NCI-H524 (cell line): ENCODE measurements around the gene TACR2.
"Not testable (repeated sequence)": the region's sequence is repeated elsewhere in the genome, so short reads cannot be mapped to it uniquely, and the experiment has no call there.

Experiments
- DNase-seq, 2 experiments: peaks; one replicate each; lab custom pipeline; 2025; lab: John Stamatoyannopoulos, UW

Gene TACR2

GRCh38 chr10:69450395-69450794, 33.7 kb upstream of the TACR2 start:
- DNase-seq = not testable (repeated sequence)

GRCh38 chr10:69449841-69450240, 33.1 kb upstream of the TACR2 start:
- DNase-seq = peak in 1 of 2 experiments; percentile 51

GRCh38 chr10:69446650-69447151, 30.0 kb upstream of the TACR2 start:
- no peak for DNase-seq

- no peak for DNase-seq
Measured at GRCh38 chr10:69446229-69446628, 29.5 kb upstream of the TACR2 start.

GRCh38 chr10:69445041-69445440, 28.3 kb upstream of the TACR2 start:
- DNase-seq = no peak

GRCh38 chr10:69443354-69443753, 26.6 kb upstream of the TACR2 start:
- DNase-seq = no peak

GRCh38 chr10:69439813-69440506, 23.2 kb upstream of the TACR2 start:
- DNase-seq = peak; percentile 33 to 76

GRCh38 chr10:69439350-69439739, 22.6 kb upstream of the TACR2 start:
- peak; percentile 50 to 78 for DNase-seq

GRCh38 chr10:69438536-69439349, 22.0 kb upstream of the TACR2 start:
- DNase-seq = peak; percentile 54 to 84

GRCh38 chr10:69437321-69438259, 20.9 kb upstream of the TACR2 start:
- no peak for DNase-seq

GRCh38 chr10:69435966-69436520, 19.3 kb upstream of the TACR2 start:
- DNase-seq = peak in 1 of 2 experiments; percentile 73

- DNase-seq = no peak
Measured at GRCh38 chr10:69434926-69435325, 18.2 kb upstream of the TACR2 start.

- DNase-seq = no peak
Measured at GRCh38 chr10:69434169-69434568, 17.5 kb upstream of the TACR2 start.

GRCh38 chr10:69428165-69428564, 11.4 kb upstream of the TACR2 start:
- DNase-seq = peak; percentile 8 to 59

GRCh38 chr10:69426376-69426727, 9.6 kb upstream of the TACR2 start:
- no peak for DNase-seq

- no peak for DNase-seq
Measured at GRCh38 chr10:69425511-69426298, 9.0 kb upstream of the TACR2 start.

GRCh38 chr10:69425041-69425440, 8.3 kb upstream of the TACR2 start:
- no peak for DNase-seq

GRCh38 chr10:69422676-69423075, 6.0 kb upstream of the TACR2 start:
- no peak for DNase-seq

GRCh38 chr10:69421611-69422308, 5.0 kb upstream of the TACR2 start:
- DNase-seq = no peak

GRCh38 chr10:69419744-69420126, 3.0 kb upstream of the TACR2 start:
- DNase-seq = no peak
